Hepatocyte (in vitro differentiated cells): ENCODE results near the gene HMMR. TPM values are rescaled to one million over a fixed set of nuclear protein-coding genes. Genes with fewer than 3 reads are reported as not detected.
A peak's percentile ranks its signal among the peaks of the same experiment; 100 is the strongest.

Experiments
- DNase-seq: peaks from one replicate; pipeline ENCODE4 v3.0.0-alpha.2; 2016; ENCODE audit warnings: low spot score
- H2AFZ ChIP-seq: fragments of 200-600 bp; sonication (generic); 2 replicates; pipeline ENCODE4 v1.6.0; 2016; ENCODE audit warnings: antibody characterized with exemption, mild to moderate bottlenecking
- H3K27ac ChIP-seq: fragments of 200-600 bp; sonication (generic); 2 replicates; pipeline ENCODE4 v1.5.1; 2016; ENCODE audit warnings: mild to moderate bottlenecking
- H3K27me3 ChIP-seq: fragments of 200-600 bp; sonication (generic); 2 replicates; pipeline ENCODE4 v1.6.1; 2016
- H3K36me3 ChIP-seq: fragments of 200-600 bp; sonication (generic); replicated peaks from 2 replicates; pipeline ENCODE4 v1.5.1; 2016; ENCODE audit warnings: low read depth; ENCODE audit not compliant: insufficient read depth
- H3K4me1 ChIP-seq: fragments of 200-600 bp; sonication (generic); 2 replicates; pipeline ENCODE4 v1.5.1; 2016; ENCODE audit warnings: mild to moderate bottlenecking, moderate library complexity; ENCODE audit not compliant: insufficient read depth
- H3K4me2 ChIP-seq: fragments of 200-600 bp; sonication (generic); 2 replicates; pipeline ENCODE4 v1.6.0; 2016
- H3K4me3 ChIP-seq: fragments of 200-600 bp; sonication (generic); 2 replicates; pipeline ENCODE4 v1.5.1; 2016; ENCODE audit warnings: mild to moderate bottlenecking
- H3K79me2 ChIP-seq: fragments of 200-600 bp; sonication (generic); 2 replicates; pipeline ENCODE4 v1.6.0; 2017; ENCODE audit warnings: mild to moderate bottlenecking
- H3K9me2 ChIP-seq: fragments of 200-600 bp; sonication (generic); replicated peaks from 2 replicates; pipeline ENCODE4 v1.6.0; 2017; ENCODE audit warnings: mild to moderate bottlenecking; ENCODE audit not compliant: insufficient read depth
- H3K9me3 ChIP-seq: fragments of 200-600 bp; sonication (generic); 2 replicates; pipeline ENCODE4 v1.5.1; 2016; ENCODE audit warnings: low read depth, mild to moderate bottlenecking
- H4K20me1 ChIP-seq: fragments of 200-600 bp; sonication (generic); 2 replicates; pipeline ENCODE4 v1.6.0; 2016; ENCODE audit warnings: mild to moderate bottlenecking; ENCODE audit not compliant: insufficient read depth, poor library complexity, severe bottlenecking
- CTCF ChIP-seq: fragments of 200-600 bp; sonication (generic); IDR thresholded peaks from 2 replicates; pipeline ENCODE4 v1.5.1; 2016; ENCODE audit warnings: antibody characterized with exemption, mild to moderate bottlenecking; ENCODE audit not compliant: poor library complexity
- EZH2 ChIP-seq: fragments of 200-600 bp; sonication (generic); IDR thresholded peaks from 2 replicates; pipeline ENCODE4 v1.6.1; 2016; ENCODE audit warnings: antibody characterized with exemption, mild to moderate bottlenecking, borderline replicate concordance
- EZH2phosphoT487 ChIP-seq: fragments of 200-600 bp; sonication (generic); IDR thresholded peaks from one replicate; pipeline ENCODE4 v1.6.1; 2018; ENCODE audit warnings: antibody characterized with exemption, mild to moderate bottlenecking, low read depth, moderate library complexity; ENCODE audit not compliant: unreplicated experiment, severe bottlenecking
- WGBS: methylation state at CpG from one replicate; pipeline ENCODE4 v1.1.6; 2016; ENCODE audit warnings: low lambda C conversion rate; ENCODE audit errors: missing lambda C conversion rate; 5-methylcytosine and 5-hydroxymethylcytosine counted together
- polyA plus RNA-seq: library from polyadenylated mRNA; unstranded; fragments of >200 nt; fragmentation: Nextera tagmentation; extraction: Ambion mirVana; gene quantifications from 2 replicates; pipeline ENCODE4 v1.2.1, GENCODE V29; 2016
- total RNA-seq: library from RNA; depleted of rRNA; stranded (reverse); fragments of >200 nt; gene quantifications from 2 replicates; pipeline ENCODE4 v1.2.3, GENCODE V29; 2014

The HMMR gene
- total and polyA plus RNA-seq, 2 experiments from 2014 or later: 5.7 to 9.8 TPM

DNA sequence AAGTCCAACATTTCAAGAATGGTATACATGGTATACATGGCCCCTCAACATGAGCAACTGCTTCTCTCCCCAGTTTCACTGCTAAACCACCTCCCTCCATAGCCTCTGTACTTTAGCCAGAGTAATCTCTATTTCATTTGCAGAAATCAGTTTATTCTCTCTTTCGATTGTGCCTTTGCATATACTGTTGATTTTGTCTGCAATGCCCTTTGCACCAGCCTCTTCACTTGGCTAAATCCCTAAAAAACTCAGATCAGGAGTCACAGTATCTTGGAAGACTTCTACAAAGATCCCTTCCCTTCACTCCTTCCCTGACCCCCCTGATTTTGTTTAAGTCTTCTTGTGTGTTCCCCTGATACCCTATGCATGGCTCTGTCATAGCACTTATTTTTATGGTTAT, 27.9 kb upstream of the HMMR start:
- DNase-seq: no peak
- peaks cover under 1% of the 10 kb centered on the region for H3K79me2 ChIP-seq
- H3K4me3 ChIP-seq: no peak overlapping the region
- peak overlapping the region; percentile 28 for H3K4me2 ChIP-seq
- H3K4me1 ChIP-seq: peaks cover 9% of the 10 kb centered on the region
- no peaks in the 10 kb centered on the region for H3K27me3 ChIP-seq
- no peak overlapping the region for H2AFZ ChIP-seq
- H3K9me3 ChIP-seq: no peaks in the 10 kb centered on the region
- 60% methylated on average over 1 of the region's 1 CpG for WGBS
- TF ChIP-seq CTCF: no peak
- TF ChIP-seq EZH2phosphoT487: no peak
- no peak for TF ChIP-seq EZH2
- H3K9me2 ChIP-seq: no peaks in the 10 kb centered on the region
- H3K27ac ChIP-seq: peak overlapping the region; percentile 78
- H4K20me1 ChIP-seq: no peaks in the 10 kb centered on the region
- no peaks in the 10 kb centered on the region for H3K36me3 ChIP-seq

GRCh38 chr5:163433271-163433670, 27.2 kb upstream of the HMMR start:
- WGBS: 39% methylated on average over 5 of the region's 5 CpGs
- H4K20me1 ChIP-seq: peaks cover 4% of the 10 kb centered on the region
- peak overlapping the region; percentile 28 for H3K4me2 ChIP-seq
- H3K9me2 ChIP-seq: no peaks in the 10 kb centered on the region
- TF ChIP-seq EZH2phosphoT487 (no peak), CTCF (no peak), EZH2 (no peak)
- no peaks in the 10 kb centered on the region for H3K9me3 ChIP-seq
- no peak overlapping the region for H2AFZ ChIP-seq
- H3K79me2 ChIP-seq: peaks cover 7% of the 10 kb centered on the region
- peak overlapping the region; percentile 78 for H3K27ac ChIP-seq
- H3K4me1 ChIP-seq: peaks cover 9% of the 10 kb centered on the region
- no peaks in the 10 kb centered on the region for H3K36me3 ChIP-seq
- H3K27me3 ChIP-seq: no peaks in the 10 kb centered on the region
- no peak for DNase-seq
- H3K4me3 ChIP-seq: no peak overlapping the region

GRCh38 chr5:163434401-163434866, 26.0 kb upstream of the HMMR start:
- no peaks in the 10 kb centered on the region for H3K27me3 ChIP-seq
- H4K20me1 ChIP-seq: peaks cover 14% of the 10 kb centered on the region
- peak overlapping the region; percentile 2 for H3K4me2 ChIP-seq
- H3K4me3 ChIP-seq: no peak overlapping the region
- H3K4me1 ChIP-seq: peaks cover 10% of the 10 kb centered on the region
- 22% methylated on average over 3 of the region's 3 CpGs for WGBS
- no peak overlapping the region for H2AFZ ChIP-seq
- peak overlapping the region; percentile 78 for H3K27ac ChIP-seq
- no peaks in the 10 kb centered on the region for H3K9me3 ChIP-seq
- peaks cover 19% of the 10 kb centered on the region for H3K79me2 ChIP-seq
- no peaks in the 10 kb centered on the region for H3K9me2 ChIP-seq
- TF ChIP-seq CTCF (no peak), EZH2phosphoT487 (no peak), EZH2 (no peak)
- peak; percentile 64 for DNase-seq
- no peaks in the 10 kb centered on the region for H3K36me3 ChIP-seq

DNA sequence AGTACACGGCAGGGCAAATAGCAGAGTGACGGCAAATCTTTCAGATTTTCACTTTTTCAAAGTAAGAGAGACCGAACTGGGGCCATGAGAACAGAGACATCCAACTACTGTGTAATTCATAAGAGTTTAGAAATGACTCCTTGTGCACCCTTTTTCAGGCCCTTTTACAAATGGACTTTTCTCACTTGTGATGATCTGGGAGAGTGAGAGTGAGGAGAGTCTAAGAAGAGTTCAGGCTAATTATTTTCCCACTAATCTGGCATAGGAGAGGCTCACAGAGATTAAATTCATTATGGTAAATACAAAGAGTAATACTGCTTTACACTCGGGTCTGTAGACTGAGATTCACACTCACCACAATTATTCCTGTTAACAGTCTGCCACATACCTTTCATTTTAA, 23.9 kb upstream of the HMMR start:
- WGBS: 70% methylated on average over 4 of the region's 4 CpGs
- Histone ChIP-seq H3K36me3 (no peaks in the 10 kb centered on the region), H3K79me2 (peaks cover 40% of the 10 kb centered on the region), H3K4me2 (peak overlapping the region; percentile 74), H3K27ac (peak overlapping the region; percentile 80), H2AFZ (peak overlapping the region; percentile 38), H3K27me3 (no peaks in the 10 kb centered on the region), H3K4me1 (peaks cover 27% of the 10 kb centered on the region), H3K4me3 (no peak overlapping the region), H3K9me2 (no peaks in the 10 kb centered on the region), H3K9me3 (no peaks in the 10 kb centered on the region), H4K20me1 (peaks cover 35% of the 10 kb centered on the region)
- TF ChIP-seq EZH2phosphoT487 (no peak), EZH2 (no peak), CTCF (no peak)
- no peak for DNase-seq
